Thyroid gland (tissue), 4 donors: ENCODE measurements around the gene DNAH8.

Experiments
- POLR2A ChIP-seq, 2 donors: fragments of 450-650 bp; IDR thresholded peaks; one replicate each; pipeline ENCODE4 v1.6.1; 2017; ENCODE audit warnings: antibody characterized with exemption in 2 of 2, mild to moderate bottlenecking in 2 of 2, moderate library complexity in 1 of 2
- TF ChIP-seq, protein P1 (sequence below), 6 experiments: fragments of 200-600 bp in 3 of 6; fragments of 450-650 bp in 3 of 6; sonication (generic) in 3 of 6; IDR thresholded peaks; one replicate each; pipeline ENCODE4 v1.5.1; 2016 to 2019; ENCODE audit warnings: antibody characterized with exemption in 6 of 6, mild to moderate bottlenecking in 2 of 6, inconsistent platforms in 1 of 6, moderate library complexity in 1 of 6

DNA sequence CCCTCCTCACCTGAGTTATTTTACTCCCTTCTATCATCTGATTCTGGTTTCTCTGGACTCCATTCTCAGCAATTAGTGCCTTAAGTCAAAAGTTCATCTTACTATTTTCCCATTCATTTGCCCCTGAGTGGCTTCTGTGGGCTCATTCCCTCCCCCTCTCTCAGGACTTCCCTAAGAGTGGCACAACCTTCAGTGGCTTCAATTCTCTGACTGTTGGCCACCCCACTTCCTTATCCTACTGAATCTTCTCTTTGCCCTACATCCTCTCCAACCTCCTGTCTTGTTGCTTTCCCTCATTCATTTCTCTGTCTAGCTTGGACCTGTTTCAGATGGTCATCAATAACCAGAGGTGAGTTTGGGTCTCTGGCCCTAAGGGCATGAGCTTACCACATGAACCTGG, 272.4 kb downstream of the DNAH8 start:
- TF ChIP-seq, protein P1, sequence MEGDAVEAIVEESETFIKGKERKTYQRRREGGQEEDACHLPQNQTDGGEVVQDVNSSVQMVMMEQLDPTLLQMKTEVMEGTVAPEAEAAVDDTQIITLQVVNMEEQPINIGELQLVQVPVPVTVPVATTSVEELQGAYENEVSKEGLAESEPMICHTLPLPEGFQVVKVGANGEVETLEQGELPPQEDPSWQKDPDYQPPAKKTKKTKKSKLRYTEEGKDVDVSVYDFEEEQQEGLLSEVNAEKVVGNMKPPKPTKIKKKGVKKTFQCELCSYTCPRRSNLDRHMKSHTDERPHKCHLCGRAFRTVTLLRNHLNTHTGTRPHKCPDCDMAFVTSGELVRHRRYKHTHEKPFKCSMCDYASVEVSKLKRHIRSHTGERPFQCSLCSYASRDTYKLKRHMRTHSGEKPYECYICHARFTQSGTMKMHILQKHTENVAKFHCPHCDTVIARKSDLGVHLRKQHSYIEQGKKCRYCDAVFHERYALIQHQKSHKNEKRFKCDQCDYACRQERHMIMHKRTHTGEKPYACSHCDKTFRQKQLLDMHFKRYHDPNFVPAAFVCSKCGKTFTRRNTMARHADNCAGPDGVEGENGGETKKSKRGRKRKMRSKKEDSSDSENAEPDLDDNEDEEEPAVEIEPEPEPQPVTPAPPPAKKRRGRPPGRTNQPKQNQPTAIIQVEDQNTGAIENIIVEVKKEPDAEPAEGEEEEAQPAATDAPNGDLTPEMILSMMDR (IDR thresholded peaks at IDR 0.05), result no peak
- no peak for TF ChIP-seq POLR2A (IDR thresholded peaks at IDR 0.05)
